Naive thymus-derived CD8-positive, alpha-beta T cell (primary cell): ENCODE data around the gene TXN2. TPM values are rescaled to one million over a fixed set of nuclear protein-coding genes. Genes with fewer than 3 reads are reported as not detected.
"Not testable (repeated sequence)": the region's sequence is repeated elsewhere in the genome, so short reads cannot be mapped to it uniquely, and the experiment has no call there.

Experiments used
- ATAC-seq, 2 donors: fragments of 150-1000 bp; cut with Tn5 transposase in 1 of 2; sonication (Bioruptor Pico), chemical (Tn5 transposase) in 1 of 2; 1 replicate in 1 of 2; 2 replicates in 1 of 2; pipeline ENCODE4 v1.10.0; 2021; ENCODE audit warnings: mild to moderate bottlenecking in 2 of 2, moderate library complexity in 2 of 2
- POLR2A ChIA-PET: fragments of 350-600 bp; sonication (Branson Sonifier 250); formaldehyde crosslinking; loops from one replicate; lab custom pipeline; 2021; ENCODE audit warnings: antibody characterized with exemption; lab: Charles Lee
- DNase-seq, 10 donors: peaks; one replicate each; pipeline versions ENCODE4 v3.0.0 to v3.0.0-alpha.2; 2020 to 2022
- H3K27ac Mint-ChIP-seq, 10 donors: one replicate each; pipeline ENCODE4 v1.8.0; 2020 to 2022; ENCODE audit warnings: mild to moderate bottlenecking in 10 of 10, mixed read lengths in 10 of 10, moderate library complexity in 4 of 10, inconsistent platforms in 1 of 10
- H3K27me3 Mint-ChIP-seq, 5 donors: one replicate each; pipeline ENCODE4 v1.8.0; 2021 to 2022; ENCODE audit warnings: mixed read lengths in 5 of 5
- H3K36me3 Mint-ChIP-seq, 3 donors: one replicate each; pipeline ENCODE4 v1.8.0; 2020 to 2022; ENCODE audit warnings: mixed read lengths in 3 of 3, mild to moderate bottlenecking in 2 of 3, inconsistent platforms in 1 of 3
- H3K4me1 Mint-ChIP-seq, 4 donors: one replicate each; pipeline ENCODE4 v1.8.0; 2021 to 2022; ENCODE audit warnings: mixed read lengths in 4 of 4
- H3K4me3 Mint-ChIP-seq, 10 donors: one replicate each; pipeline ENCODE4 v1.8.0; 2020 to 2022; ENCODE audit warnings: mild to moderate bottlenecking in 10 of 10, mixed read lengths in 10 of 10, moderate library complexity in 6 of 10, inconsistent platforms in 1 of 10
- H3K9me3 Mint-ChIP-seq, 9 donors: one replicate each; pipeline ENCODE4 v1.8.0; 2020 to 2022; ENCODE audit warnings: mixed read lengths in 9 of 9, mild to moderate bottlenecking in 3 of 9, inconsistent platforms in 1 of 9, moderate library complexity in 1 of 9
- polyA plus RNA-seq, 3 donors: library from polyadenylated mRNA; unstranded; fragments of 300-500 nt; fragmentation: Illumina TruSeq; gene quantifications; one replicate each; pipeline ENCODE4 v1.2.3, GENCODE V29; 2021
- total RNA-seq, 8 experiments: library from RNA in 2 of 8; stranded (reverse) in 2 of 8; gene quantifications; one replicate each; pipeline ENCODE4 v1.2.3 and lab custom pipeline; 2021 to 2026

Gene TXN2
- total and polyA plus RNA-seq, 5 experiments from 2014 or later = 40.8 to 158 (median 145) TPM

GRCh38 chr22:36452250-36452977, 29.0 kb downstream of the TXN2 start:
- H3K4me1 Mint-ChIP-seq = peaks cover 17 to 73% (median 61%) of the 10 kb centered on the region in 4 donors
- peak overlapping the region; percentile 38 to 83 (median 74) for H3K4me3 Mint-ChIP-seq
- DNase-seq (peak in 2 of 10 donors; percentile 15 to 18), ATAC-seq (peak; percentile 3 to 7)
- H3K27ac Mint-ChIP-seq = peak overlapping the region; percentile 90 to 98 (median 97)
- H3K36me3 Mint-ChIP-seq = no peaks in the 10 kb centered on the region
- POLR2A ChIA-PET = interaction anchor here (0.7 to 5.3 kb wide), 18 partner anchors 10 to 124 kb away, joined by 3 to 41 read pairs (median 6); partner anchors contain the start of genes MYH9 and TXN2
- no peaks in the 10 kb centered on the region for H3K27me3 Mint-ChIP-seq
- H3K9me3 Mint-ChIP-seq = no peaks in the 10 kb centered on the region

GRCh38 chr22:36450923-36451322, 30.5 kb downstream of the TXN2 start:
- POLR2A ChIA-PET = interaction anchor here (0.6 to 2.2 kb wide), 12 partner anchors 11 to 138 kb away, joined by 4 to 16 read pairs (median 6); no protein-coding TSS in a partner anchor
- not testable (repeated sequence) for ATAC-seq, H3K9me3 Mint-ChIP-seq, H3K27me3 Mint-ChIP-seq, H3K36me3 Mint-ChIP-seq, DNase-seq
- H3K27ac Mint-ChIP-seq = peak overlapping the region; percentile 90 to 98 (median 97)
- H3K4me3 Mint-ChIP-seq = peak overlapping the region in 7 of 10 donors; percentile 14 to 83 (median 75)
- peaks cover 16 to 71% (median 58%) of the 10 kb centered on the region in 4 donors for H3K4me1 Mint-ChIP-seq

- Mint-ChIP-seq H3K9me3 (no peaks in the 10 kb centered on the region), H3K27me3 (no peaks in the 10 kb centered on the region), H3K4me3 (no peak overlapping the region), H3K4me1 (peaks cover 13 to 73% (median 52%) of the 10 kb centered on the region in 4 donors), H3K36me3 (no peaks in the 10 kb centered on the region), H3K27ac (peak overlapping the region in 7 of 10 donors; percentile 35 to 98 (median 72))
- POLR2A ChIA-PET = interaction anchor here (0.7 to 1.8 kb wide), 2 partner anchors 114 to 116 kb away, joined by 3 read pairs; no protein-coding TSS in a partner anchor
- no peak for ATAC-seq
- DNase-seq = no peak
Observed at GRCh38 chr22:36449596-36450175, 31.8 kb downstream of the TXN2 start.

GRCh38 chr22:36447632-36448031, 33.8 kb downstream of the TXN2 start:
- DNase-seq = no peak
- no peaks in the 10 kb centered on the region for H3K27me3 Mint-ChIP-seq
- H3K36me3 Mint-ChIP-seq = no peaks in the 10 kb centered on the region
- peaks cover 9 to 70% (median 46%) of the 10 kb centered on the region in 4 donors for H3K4me1 Mint-ChIP-seq
- H3K9me3 Mint-ChIP-seq = no peaks in the 10 kb centered on the region
- POLR2A ChIA-PET = interaction anchor here (0.8 to 2.8 kb wide), 2 partner anchors 10 to 11 kb away, joined by 3 to 17 read pairs; no protein-coding TSS in a partner anchor
- no peak for ATAC-seq
- H3K4me3 Mint-ChIP-seq = no peak overlapping the region
- H3K27ac Mint-ChIP-seq = peak overlapping the region in 4 of 10 donors; percentile 36 to 62 (median 50)

GRCh38 chr22:36445158-36445668, 36.2 kb downstream of the TXN2 start:
- Mint-ChIP-seq H3K4me1 (peaks cover 1 to 57% (median 28%) of the 10 kb centered on the region in 4 donors), H3K27ac (peak overlapping the region in 2 of 10 donors; percentile 7 to 25), H3K36me3 (no peaks in the 10 kb centered on the region), H3K4me3 (no peak overlapping the region), H3K9me3 (no peaks in the 10 kb centered on the region), H3K27me3 (no peaks in the 10 kb centered on the region)
- ATAC-seq (no peak), DNase-seq (no peak)
- POLR2A ChIA-PET = interaction anchor here (0.6 to 2.8 kb wide), 3 partner anchors 9 to 111 kb away, joined by 3 to 17 read pairs (median 4); no protein-coding TSS in a partner anchor

- no peaks in the 10 kb centered on the region for H3K9me3 Mint-ChIP-seq
- no peaks in the 10 kb centered on the region for H3K27me3 Mint-ChIP-seq
- H3K27ac Mint-ChIP-seq = no peak overlapping the region
- no peak for ATAC-seq
- no peak for DNase-seq
- POLR2A ChIA-PET = interaction anchor here (0.7 to 1.1 kb wide), 4 partner anchors 10 to 168 kb away, joined by 3 to 7 read pairs (median 4); no protein-coding TSS in a partner anchor
- no peak overlapping the region for H3K4me3 Mint-ChIP-seq
- H3K36me3 Mint-ChIP-seq = no peaks in the 10 kb centered on the region
- peaks cover 4 to 50% (median 25%) of the 10 kb centered on the region in 4 donors for H3K4me1 Mint-ChIP-seq
Observed at GRCh38 chr22:36443198-36443770, 38.2 kb downstream of the TXN2 start.

GRCh38 chr22:36442506-36443197, 38.8 kb downstream of the TXN2 start:
- POLR2A ChIA-PET = interaction anchor here (0.8 to 1.1 kb wide), 2 partner anchors 11 to 108 kb away, joined by 3 to 4 read pairs; no protein-coding TSS in a partner anchor
- H3K27ac Mint-ChIP-seq = peak overlapping the region in 2 of 10 donors; percentile 24 to 33
- DNase-seq (no peak), ATAC-seq (no peak)
- peak overlapping the region in 1 of 10 donors; percentile 29 for H3K4me3 Mint-ChIP-seq
- H3K27me3 Mint-ChIP-seq = no peaks in the 10 kb centered on the region
- peaks cover 4 to 47% (median 23%) of the 10 kb centered on the region in 4 donors for H3K4me1 Mint-ChIP-seq
- no peaks in the 10 kb centered on the region for H3K36me3 Mint-ChIP-seq
- no peaks in the 10 kb centered on the region for H3K9me3 Mint-ChIP-seq

GRCh38 chr22:36440429-36441002, 40.9 kb downstream of the TXN2 start:
- ATAC-seq (no peak), DNase-seq (no peak)
- H3K4me3 Mint-ChIP-seq = no peak overlapping the region
- H3K9me3 Mint-ChIP-seq = no peaks in the 10 kb centered on the region
- POLR2A ChIA-PET = no interaction called here
- H3K36me3 Mint-ChIP-seq = no peaks in the 10 kb centered on the region
- peak overlapping the region in 2 of 10 donors; percentile 56 to 69 for H3K27ac Mint-ChIP-seq
- no peaks in the 10 kb centered on the region for H3K27me3 Mint-ChIP-seq
- H3K4me1 Mint-ChIP-seq = peaks cover 9 to 58% (median 32%) of the 10 kb centered on the region in 4 donors

GRCh38 chr22:36439481-36440271, 41.8 kb downstream of the TXN2 start:
- DNase-seq (no peak), ATAC-seq (no peak)
- peak overlapping the region in 7 of 10 donors; percentile 3 to 69 (median 40) for H3K27ac Mint-ChIP-seq
- no peaks in the 10 kb centered on the region for H3K9me3 Mint-ChIP-seq
- POLR2A ChIA-PET = interaction anchor here (0.6 kb wide), 1 partner anchor 11 kb away, joined by 4 read pairs; no protein-coding TSS in a partner anchor
- H3K36me3 Mint-ChIP-seq = no peaks in the 10 kb centered on the region
- H3K27me3 Mint-ChIP-seq = no peaks in the 10 kb centered on the region
- H3K4me1 Mint-ChIP-seq = peaks cover 12 to 59% (median 40%) of the 10 kb centered on the region in 4 donors
- no peak overlapping the region for H3K4me3 Mint-ChIP-seq

GRCh38 chr22:36435516-36436415, 45.7 kb downstream of the TXN2 start:
- ATAC-seq = peak; percentile 90 to 91
- peaks cover 12 to 48% (median 36%) of the 10 kb centered on the region in 4 donors for H3K4me1 Mint-ChIP-seq
- H3K4me3 Mint-ChIP-seq = peak overlapping the region; percentile 27 to 80 (median 64)
- POLR2A ChIA-PET = interaction anchor here (0.7 to 2.5 kb wide), 18 partner anchors 10 to 104 kb away, joined by 3 to 17 read pairs (median 4); no protein-coding TSS in a partner anchor
- H3K27ac Mint-ChIP-seq = peak overlapping the region; percentile 84 to 96 (median 92)
- DNase-seq = peak; percentile 51 to 87 (median 83)
- H3K36me3 Mint-ChIP-seq = no peaks in the 10 kb centered on the region
- H3K27me3 Mint-ChIP-seq = no peaks in the 10 kb centered on the region
- no peaks in the 10 kb centered on the region for H3K9me3 Mint-ChIP-seq
